ENCODE measurements around the gene FBXO31. TPM values are rescaled to one million over a fixed set of nuclear protein-coding genes. Genes with fewer than 3 reads are reported as not detected.

Gene FBXO31
- total and polyA plus RNA-seq, 10 of the 15 experiments (the other 5 are each of a cell fraction or from before 2014, with no cell fraction given) = 0.19 to 33.1 (median 10.3) TPM

- no peak for TF ChIP-seq RELB (IDR thresholded peaks at IDR 0.05; ENCODE audit: low read depth)
- TF ChIP-seq REST (IDR thresholded peaks at IDR 0.05; ENCODE audit: low read depth, low read length) = no peak
- no peak for TF ChIP-seq HSF1 (IDR thresholded peaks at IDR 0.05; ENCODE audit: low read depth, low read length)
- TF ChIP-seq ZBED1 (IDR thresholded peaks at IDR 0.05; ENCODE audit: borderline replicate concordance) = no peak; the same call in 1 of the 2 replicates
- TF ChIP-seq SP1 (IDR thresholded peaks at IDR 0.05; ENCODE audit: low read depth, low read length) = no peak
- TF ChIP-seq GABPA (IDR thresholded peaks at IDR 0.05; ENCODE audit: low read depth) = peak; percentile 57; the same call in 1 of the 2 replicates
- peak; percentile 100 for TF ChIP-seq ZNF24 (IDR thresholded peaks at IDR 0.05)
- TF ChIP-seq ATF3 (IDR thresholded peaks at IDR 0.05; ENCODE audit: borderline replicate concordance, extremely low read depth, low read depth, low read length) = no peak
- no peak for TF ChIP-seq KDM1A (IDR thresholded peaks at IDR 0.05; ENCODE audit: borderline replicate concordance)
- TF ChIP-seq NFYB (IDR thresholded peaks at IDR 0.05; ENCODE audit: insufficient read depth, low read depth, low read length) = no peak
- no peak for TF ChIP-seq USF1 (IDR thresholded peaks at IDR 0.05; ENCODE audit: borderline replicate concordance, extremely low read length, insufficient read depth, low read depth, low read length)
- no peak for TF ChIP-seq SUZ12 (IDR thresholded peaks at IDR 0.05; ENCODE audit: unreplicated experiment)
- no peak for TF ChIP-seq PBX3 (IDR thresholded peaks at IDR 0.05; ENCODE audit: insufficient replicate concordance, low read depth, low read length)
- TF ChIP-seq CEBPZ (IDR thresholded peaks at IDR 0.05; ENCODE audit: low read depth, low read length) = no peak
- TF ChIP-seq MAX (IDR thresholded peaks at IDR 0.05; ENCODE audit: low read depth, low read length) = no peak
Observed at GRCh38 chr16:87383505-87384161, at the start of gene FBXO31 (continued).
